ENCODE data around the gene PLXNA2.

PLXNA2 gene

DNA sequence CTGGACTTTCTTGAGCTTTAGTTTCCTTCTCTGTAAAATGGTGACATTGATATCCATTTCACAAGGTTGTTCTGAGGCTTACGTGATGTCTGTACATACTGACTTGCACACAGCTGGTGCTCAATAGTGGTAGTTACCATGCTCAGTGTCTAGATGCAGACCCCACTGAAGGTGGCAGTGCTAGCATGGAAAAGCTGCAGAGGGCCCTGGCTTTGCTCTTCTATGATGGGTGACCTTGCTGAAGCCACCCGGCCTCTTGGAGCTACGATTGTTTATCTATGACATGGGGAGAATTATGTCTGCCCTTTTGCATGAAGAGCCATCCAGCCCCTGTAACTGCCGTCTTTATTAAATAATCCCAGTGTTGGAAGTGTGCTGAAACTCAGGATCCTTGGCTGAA is 131.8 kb downstream of the PLXNA2 start:
- no peak for DNase-seq (ENCODE audit: extremely low read depth, low read depth)
- no peak for TF ChIP-seq CTCF (IDR thresholded peaks at IDR 0.05; ENCODE audit: low read depth, low read length)

DNA sequence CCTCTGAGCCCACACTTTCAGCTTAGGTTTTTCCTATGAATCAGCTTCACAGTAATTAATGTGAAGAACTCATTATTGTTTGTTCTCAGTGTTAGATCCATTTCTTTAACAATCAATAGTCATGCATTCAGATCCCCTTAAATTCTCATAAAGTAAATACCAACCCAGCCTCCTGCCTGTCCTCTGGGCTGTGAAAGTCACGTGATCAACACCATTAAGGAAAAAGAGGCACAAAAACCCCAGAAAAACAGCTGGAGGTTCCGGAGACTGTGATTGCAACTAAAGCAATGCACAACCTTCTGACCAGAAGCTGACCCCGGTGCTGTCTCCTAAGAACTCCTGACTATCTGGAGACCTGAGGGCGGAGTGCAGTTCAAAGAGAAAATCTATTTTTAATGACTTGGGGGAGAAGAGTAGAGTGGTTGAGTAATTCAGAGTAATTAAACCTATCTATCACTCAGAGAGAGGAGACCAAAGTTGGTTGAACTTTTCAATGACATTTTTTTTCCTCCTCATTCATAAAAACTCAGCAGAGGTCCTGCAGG is 132.5 kb downstream of the PLXNA2 start:
- TF ChIP-seq CTCF (IDR thresholded peaks at IDR 0.05; ENCODE audit: low read depth, low read length), result no peak

GRCh38 chr1:208110296-208110695 is 133.9 kb downstream of the PLXNA2 start:
- TF ChIP-seq CTCF (IDR thresholded peaks at IDR 0.05; ENCODE audit: low read depth, low read length), result no peak
- DNase-seq (ENCODE audit: extremely low read depth, low read depth), result no peak

More for the DNA sequence above, 132.5 kb downstream of the PLXNA2 start:
- no peak for DNase-seq (ENCODE audit: extremely low read depth, low read depth)

GRCh38 chr1:208108646-208109330 is 135.4 kb downstream of the PLXNA2 start:
- no peak for DNase-seq (ENCODE audit: extremely low read depth, low read depth)
- no peak for TF ChIP-seq CTCF (IDR thresholded peaks at IDR 0.05; ENCODE audit: low read depth, low read length)

GRCh38 chr1:208108213-208108608 is 136.0 kb downstream of the PLXNA2 start:
- no peak for DNase-seq (ENCODE audit: extremely low read depth, low read depth)
- no peak for TF ChIP-seq CTCF (IDR thresholded peaks at IDR 0.05; ENCODE audit: low read depth, low read length)

DNA sequence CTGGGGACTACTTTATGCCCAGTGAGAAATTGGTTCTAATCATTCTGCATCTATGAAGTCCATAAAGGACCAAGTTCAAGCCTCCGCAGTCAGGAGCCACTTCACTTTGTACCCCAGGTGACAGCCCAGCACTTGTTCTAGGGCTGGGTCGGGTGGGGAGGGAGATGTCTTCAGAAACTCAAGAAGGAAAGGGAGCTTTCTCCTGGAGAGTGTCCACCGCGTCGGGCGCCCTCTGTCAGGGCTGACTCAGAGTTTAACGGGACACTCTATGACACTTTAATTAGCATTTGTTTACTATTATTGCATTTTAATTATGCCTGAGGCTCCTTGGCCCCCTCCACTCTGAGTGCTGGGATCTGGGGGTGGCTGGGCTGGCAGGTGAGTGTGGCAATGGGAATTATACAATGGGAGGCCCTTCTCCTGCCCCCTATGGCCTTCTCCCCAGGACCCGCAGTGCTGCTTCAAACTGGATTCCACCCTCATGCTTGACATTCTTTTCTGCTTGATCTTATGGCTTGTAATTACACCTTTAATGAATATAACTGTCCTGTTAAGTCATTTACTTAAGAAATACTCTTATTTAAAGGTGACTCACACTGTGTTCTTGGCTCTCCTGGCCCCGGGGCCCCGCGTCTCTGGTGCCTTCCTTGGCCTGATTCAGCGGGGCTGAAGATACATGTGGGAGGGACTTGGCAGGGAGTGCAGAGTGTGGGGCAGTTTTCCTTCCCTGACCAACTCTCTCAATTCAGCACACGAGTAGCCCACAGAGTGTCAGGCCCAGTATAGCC is 136.6 kb downstream of the PLXNA2 start:
- DNase-seq (ENCODE audit: extremely low read depth, low read depth), result no peak
- TF ChIP-seq CTCF (IDR thresholded peaks at IDR 0.05; ENCODE audit: low read depth, low read length), result no peak

GRCh38 chr1:208106218-208106617 is 138.0 kb downstream of the PLXNA2 start:
- no peak for TF ChIP-seq CTCF (IDR thresholded peaks at IDR 0.05; ENCODE audit: low read depth, low read length)
- DNase-seq (ENCODE audit: extremely low read depth, low read depth), result no peak
